HG02840 (cell line): ENCODE measurements around the gene ZNF581.

Source experiments
- ATAC-seq: cut with Tn5 transposase; IDR thresholded peaks from one replicate; pipeline ENCODE4 v1.9.1; 2021; ENCODE audit warnings: mild to moderate bottlenecking, moderate library complexity, moderate number of reproducible peaks; ENCODE audit not compliant: unreplicated experiment, low FRiP score

Gene ZNF581

GRCh38 chr19:55690769-55691545 lies 47.5 kb downstream of the ZNF581 start:
- no peak for ATAC-seq

- no peak for ATAC-seq
Measured at GRCh38 chr19:55691561-55692481, 48.4 kb downstream of the ZNF581 start.

GRCh38 chr19:55692681-55693081 lies 49.2 kb downstream of the ZNF581 start:
- no peak for ATAC-seq

GRCh38 chr19:55693336-55693974 lies 50.0 kb downstream of the ZNF581 start:
- ATAC-seq = no peak

GRCh38 chr19:55694241-55694655 lies 50.8 kb downstream of the ZNF581 start:
- no peak for ATAC-seq

GRCh38 chr19:55694656-55695491 lies 51.4 kb downstream of the ZNF581 start:
- no peak for ATAC-seq
